HG03342 (cell line): Measurements from ENCODE around the gene HOXD4.

Source experiments
- ATAC-seq: cut with Tn5 transposase; IDR thresholded peaks from one replicate; pipeline ENCODE4 v1.9.1; 2021; ENCODE audit warnings: mild to moderate bottlenecking, moderate library complexity; ENCODE audit not compliant: unreplicated experiment

HOXD4 gene

DNA sequence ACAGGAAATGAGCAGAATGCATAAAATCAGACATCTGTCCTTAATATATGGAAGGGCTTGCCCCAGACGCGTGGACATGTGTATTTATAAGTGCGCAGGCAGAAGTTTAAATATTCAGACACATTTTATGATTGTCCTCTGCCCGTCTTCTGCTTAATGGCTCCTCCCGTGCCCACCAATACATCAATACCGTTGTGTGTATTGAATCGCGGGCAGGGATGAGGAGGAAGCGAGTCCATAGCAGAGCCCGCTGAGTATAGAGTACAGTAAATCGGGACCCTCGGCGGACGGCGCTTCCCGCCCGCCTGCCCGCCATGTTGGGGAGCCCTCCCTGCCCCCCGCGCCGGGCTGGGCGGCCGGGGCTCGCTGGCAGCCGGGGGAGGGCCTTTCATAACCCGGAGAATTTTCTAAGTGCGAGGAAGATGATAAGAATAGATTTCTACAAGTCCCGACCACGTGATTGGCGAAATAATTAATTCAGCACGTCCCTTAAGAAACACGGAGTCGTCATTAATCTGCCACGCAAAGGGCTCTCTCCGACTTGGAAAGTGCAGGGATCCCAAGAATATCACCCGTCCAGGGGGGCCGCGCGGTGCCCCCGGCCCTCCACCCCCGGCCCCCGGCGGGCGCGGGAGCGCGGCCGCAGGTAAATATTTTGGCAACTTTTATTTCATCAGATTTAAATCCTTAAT lies 5.6 kb downstream of the HOXD4 start, which contains the start of gene HOXD3:
TSS of gene HOXD3 (plus strand) at position 501 of the 692 bp plus-strand sequence. CDS start 11,808 bp downstream, outside the sequence.
- no peak for ATAC-seq

DNA sequence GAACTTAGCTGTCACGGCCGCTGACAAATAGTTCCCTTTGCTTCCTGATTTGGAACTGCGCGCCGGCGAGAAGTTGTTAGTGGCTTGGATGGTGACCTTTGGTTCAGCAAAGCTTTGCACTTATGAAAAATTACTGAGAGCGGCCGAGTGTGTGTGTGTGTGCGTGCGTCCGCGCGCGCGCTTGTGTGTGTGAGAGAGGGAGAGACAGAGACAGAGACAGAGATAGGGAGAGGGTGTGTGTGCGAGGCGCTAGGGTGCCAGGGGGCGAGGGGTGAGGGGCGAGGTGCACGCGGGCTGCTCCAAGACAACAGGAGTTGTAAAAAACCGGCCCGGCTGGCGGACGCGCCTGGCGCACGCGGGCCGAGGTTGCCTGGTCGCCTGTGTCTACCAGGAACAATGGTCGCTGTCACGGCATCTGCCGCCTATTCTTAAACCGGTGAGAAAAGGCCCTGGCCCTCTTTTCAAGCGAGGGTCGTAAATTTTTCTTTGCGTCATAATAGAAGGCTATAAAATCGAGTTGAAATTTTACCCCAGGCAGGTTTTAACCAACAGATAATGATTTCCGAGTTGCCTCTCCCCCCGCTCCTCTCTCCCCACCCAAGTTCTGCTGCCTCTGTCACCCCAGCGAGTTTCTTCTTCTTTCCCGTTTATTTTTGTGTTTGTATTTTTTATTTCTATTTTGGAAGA lies 6.3 kb downstream of the HOXD4 start:
- no peak for ATAC-seq

DNA sequence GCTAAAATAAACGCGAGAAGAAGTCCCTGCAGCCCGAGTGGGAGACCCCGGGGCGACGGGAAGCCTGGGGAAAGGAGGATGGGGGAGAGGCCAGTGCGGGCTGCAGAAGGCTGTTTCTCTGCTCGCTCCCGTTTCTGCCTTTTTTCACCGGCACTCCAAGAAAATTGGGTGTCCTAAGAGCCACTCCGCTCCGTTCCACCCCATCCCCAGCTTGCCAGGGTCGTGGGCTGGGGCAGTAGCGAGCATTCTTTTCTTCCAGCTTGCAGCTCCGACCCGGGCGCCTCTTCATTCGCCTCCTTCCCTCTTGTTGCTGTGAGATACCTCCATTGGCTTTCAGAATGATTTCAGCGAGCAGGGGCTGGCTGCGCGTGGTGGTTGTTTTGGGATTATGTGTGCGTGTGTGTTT lies 6.8 kb downstream of the HOXD4 start:
- no peak for ATAC-seq

DNA sequence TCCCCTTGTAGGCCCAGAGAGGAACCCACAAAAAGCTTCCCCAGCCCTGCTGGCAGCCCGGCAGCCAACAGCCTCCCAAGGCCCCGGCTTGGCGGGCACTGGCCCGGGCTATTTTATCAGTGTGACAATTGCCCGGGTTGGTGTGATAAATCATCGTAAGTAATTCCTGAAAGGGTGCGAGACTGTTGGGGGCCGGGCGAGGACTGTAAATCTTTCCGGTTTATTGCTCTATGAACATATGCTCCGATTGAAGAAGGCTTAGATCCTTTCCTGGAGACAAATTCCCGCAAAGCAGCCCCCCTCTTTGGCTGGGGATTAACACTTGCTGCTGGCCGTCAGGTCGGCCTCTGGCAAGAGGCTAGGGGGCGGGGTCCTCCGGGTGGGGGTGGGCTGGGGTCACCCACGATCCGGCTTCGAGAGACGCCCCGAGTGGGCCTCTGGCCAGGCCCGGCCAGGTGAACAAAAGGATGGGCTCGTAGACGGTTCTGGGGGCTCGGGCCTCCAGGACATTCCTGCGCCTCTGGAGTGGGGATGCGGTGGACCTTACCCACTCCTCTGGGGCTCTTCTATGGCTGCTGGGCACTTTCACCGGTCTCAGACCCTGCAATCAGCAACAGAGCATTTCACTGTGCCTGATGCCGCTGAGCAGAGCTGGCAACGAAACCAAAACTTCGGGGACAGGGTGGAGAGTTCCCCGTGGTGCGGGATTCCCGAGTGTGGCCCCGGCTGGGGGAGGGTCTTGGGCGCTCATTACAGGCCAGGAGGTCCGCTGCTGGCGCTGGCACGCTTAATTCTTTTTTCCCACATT lies 7.7 kb downstream of the HOXD4 start:
- no peak for ATAC-seq

DNA sequence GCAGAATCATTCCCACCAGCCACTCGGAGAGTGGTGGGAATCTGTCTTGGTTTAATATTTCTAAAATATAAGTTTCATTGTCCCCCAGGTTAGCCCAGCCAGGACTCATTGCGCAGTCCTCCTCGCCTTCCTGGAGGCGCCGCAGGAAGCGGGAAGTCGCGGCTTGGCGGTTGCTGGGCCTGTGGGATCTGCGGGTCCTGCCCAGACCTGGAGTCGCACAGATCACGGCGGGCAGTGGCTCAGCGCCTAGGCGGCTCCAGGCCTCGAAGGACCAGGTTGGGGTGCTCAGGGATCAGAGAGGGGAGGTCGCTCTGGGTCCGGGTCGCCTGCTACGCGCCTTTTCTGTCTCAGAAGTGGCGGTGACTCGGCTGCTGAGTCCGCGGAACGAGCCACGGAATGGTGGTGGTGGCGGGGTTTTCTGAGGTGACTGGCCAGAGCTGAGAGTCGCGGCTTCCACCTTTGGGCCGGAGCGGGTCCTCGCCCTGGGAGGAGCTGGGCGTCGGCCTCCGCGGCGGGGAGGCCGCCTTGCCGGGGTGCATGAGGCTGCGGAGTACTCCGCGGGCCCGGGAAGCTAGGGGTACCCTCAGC lies 8.4 kb downstream of the HOXD4 start:
- ATAC-seq = no peak

DNA sequence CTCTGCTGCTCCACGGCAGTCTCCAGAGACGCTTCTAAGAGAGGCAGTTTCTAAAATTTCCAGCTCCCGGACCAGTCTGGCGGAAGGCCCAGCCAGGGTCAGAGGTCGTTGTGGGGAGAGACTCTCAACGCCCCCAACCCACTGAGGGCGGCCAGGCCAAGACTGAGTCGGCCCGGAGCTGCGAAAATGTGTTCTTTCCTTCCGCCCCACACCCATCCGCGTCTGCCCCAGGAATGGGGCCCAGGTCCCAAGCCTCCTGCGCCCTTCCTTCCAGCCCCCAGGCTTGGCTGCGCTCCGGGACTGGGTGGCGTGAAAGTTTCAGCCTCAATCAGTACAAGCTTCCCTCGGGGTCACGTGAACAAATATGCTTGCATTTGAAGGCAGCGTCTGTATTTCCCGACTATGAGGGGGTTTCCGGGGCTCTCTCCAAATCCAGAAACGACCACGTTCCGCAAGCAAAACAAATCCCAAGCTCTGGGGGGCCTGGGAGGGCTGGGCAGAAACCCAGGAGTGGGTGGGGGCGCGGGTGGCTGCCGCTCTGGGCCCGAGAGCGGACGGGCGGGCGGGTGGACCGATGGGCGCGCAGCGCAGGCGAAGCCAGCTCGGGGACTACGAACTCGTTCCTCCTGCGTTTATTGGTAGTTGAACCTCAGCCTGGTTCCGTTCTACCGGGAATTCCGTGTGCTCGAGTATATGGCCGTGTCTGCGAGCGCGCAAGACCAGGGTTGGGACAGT lies 9.1 kb downstream of the HOXD4 start:
- ATAC-seq = no peak

DNA sequence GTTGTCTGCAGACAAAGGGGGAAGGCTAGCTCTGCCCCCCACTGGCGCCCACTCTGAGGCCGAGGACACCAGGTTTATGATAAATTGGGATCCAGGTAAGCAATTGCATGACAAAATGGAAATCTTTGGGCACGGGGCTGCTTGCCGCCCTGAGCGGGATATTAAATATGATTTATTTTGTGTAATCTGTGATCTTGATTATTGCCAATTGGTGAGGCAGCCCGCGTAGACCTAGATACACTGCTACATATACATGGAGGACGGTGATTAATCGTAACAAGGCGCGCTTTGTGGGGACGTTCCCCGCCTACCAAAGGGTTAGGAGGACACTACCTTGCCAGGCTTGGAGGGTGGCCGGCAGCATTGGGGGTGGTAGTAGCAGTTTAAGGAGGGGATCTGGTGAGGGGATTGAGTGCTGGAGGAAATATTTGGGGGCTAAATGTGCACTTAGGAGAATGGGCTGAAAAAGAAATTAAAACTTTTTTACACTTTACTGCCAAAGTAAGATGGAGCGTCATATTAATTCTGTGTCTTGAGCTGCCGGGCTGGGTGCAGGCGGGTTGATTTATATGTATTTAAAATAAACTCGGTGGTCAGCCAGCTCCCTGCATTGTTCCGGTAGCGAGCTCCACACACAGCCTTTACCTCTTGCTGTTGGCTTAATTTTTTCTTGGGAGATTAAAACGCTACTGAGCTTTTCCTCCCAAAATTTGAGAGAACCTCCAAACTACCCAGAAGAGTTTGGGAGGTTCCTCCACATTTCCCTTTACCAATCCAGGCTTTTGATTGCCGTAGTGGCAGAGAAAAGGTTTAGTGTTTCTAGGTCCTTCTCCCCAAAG lies 9.9 kb downstream of the HOXD4 start:
- ATAC-seq = no peak

DNA sequence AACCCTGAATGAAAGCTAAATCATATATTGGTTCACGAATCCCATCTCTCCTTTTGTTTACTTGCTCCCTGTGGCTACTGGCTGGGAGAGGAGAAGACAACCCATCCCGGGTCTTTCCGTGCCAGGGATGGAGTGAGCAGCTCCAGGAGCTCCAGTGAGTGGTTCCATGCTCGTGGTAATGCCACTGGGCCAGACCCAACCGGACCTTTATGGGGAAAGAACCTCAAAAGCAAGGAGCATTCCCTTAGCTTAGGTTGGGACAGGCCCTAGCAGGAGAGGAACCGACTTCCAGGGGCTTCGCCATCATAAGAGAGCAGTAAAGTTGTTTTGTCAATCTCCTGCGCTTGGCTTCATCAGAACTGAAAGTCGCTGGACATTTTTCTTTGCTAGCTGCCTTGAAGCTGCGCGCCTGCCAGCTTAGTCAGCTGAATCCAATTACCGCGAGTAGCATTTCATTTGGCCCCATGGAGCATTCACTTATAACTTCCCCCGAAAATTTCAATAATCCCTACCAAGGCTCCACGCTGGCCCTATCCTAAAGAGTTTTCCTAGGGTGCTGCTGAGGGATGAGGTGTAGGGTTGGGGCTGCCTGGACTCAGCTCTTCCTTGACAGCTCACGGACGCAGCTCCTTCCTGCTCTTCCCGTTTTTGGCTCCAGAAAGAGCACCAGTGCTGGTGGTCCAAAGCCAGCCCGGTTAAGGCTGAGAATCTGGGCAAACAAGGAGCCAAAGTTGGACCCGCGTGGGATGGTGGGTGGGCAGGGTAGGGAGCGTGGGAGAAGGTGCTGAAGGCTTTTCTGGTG lies 10.7 kb downstream of the HOXD4 start:
- ATAC-seq = no peak

DNA sequence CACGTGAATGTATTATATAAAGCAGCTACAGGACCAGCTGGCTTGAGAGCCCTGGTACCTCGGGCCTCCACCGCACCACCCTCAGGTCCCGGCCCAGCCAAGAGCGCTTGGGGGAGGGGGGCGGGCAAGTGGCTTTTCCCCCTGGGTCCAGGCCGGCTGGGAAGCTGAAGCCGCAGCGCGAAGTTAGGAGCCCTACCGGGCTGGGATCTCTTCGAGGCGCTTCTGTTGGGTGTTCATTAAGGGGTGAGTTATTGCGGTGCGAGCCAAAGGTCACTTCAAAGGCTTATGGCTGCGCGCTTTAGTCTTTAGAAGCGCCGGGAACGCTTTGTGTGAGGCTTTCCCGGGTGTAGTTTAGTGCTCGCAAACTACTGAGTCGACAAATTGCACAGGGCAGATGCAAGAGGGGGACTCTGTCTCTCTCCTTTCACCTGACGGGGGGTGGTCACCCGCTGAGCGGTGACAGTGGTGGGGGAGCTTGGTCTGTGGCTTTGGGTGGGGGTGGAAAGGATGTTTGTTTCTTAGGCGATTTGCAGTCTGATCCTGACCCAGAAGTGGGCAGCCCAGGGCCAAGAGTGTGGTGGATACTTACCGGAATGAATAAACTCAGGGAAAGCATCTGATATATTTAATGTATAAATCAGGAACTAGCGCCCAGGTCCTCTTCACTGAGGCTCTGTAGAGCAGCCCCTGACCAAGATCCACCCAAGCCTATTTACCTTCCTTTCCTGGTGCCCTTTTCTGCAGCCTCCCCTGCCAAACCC lies 11.7 kb downstream of the HOXD4 start:
- no peak for ATAC-seq

DNA sequence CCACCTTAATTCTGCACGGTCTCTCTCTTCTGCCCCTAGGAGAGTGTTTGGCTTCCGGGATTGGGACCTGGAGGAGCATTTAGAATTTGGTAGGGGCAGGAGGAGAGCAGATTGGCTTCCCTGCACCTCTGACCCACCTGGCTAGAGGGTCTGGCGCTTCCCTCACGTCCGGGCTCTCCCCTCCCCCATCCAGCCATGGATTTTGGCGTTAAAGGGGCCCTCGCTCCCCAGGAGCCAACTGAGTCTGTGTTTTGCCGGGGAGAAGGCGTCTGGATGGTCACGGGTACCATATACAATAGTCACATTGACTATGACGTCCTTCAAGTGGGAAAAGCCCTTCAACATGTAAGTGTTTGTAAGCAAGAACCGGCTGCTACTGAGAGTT lies 12.3 kb downstream of the HOXD4 start:
- ATAC-seq = no peak

DNA sequence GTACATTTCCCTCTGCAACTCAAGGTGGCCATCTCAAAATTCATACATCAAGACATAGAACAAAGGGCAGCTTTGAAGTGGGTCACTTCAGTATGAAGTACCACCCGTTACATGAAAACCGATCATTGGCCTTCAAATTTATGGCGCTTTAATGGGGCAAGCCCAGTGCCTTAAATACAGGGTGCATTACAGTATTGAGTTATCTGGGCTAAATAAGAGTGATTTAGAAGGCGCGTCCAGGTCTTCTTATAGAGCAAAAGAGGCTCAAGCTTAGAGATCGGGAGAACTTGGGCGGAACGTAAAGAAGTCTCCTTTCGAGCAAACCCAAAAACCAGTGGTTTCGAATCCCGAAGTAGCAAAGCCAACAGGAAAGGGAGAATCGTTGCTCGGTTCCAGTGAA lies 12.9 kb downstream of the HOXD4 start:
- no peak for ATAC-seq

DNA sequence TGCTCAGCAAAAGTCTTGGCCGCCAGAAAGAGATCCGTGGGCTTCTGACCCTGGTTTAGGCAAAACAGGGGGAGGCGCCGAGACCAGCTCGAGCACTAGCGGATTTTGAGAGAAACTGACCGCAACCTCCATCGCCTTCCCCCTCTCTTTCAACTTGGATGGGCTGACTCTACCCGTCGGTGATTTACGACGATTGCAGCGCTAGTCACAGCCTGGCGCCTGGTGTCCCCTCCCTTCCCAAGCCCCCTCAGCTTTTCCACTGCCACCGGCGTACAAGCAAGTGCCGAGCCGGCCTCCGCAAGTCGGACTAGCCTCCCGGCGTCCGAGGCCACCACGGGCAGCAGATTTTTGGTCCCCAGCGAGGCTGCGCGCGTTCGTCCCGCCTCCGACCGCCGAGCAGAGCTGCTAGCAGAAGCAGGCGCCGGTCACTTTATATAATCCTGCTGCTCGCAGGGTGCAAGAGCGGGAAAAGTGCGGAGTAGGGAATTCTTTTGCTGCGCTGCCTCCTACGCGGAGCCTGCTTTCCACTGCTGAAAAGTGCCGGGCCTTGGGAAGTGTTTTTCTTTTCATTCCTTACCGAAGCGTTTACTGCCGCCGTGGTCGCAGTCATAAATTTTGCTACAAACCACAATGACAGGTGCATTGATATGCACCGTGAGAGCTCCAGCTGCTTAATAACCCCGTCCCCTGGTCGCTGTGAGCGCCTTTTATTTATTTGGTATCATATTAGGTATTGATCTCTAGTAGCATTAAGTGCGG lies 13.4 kb downstream of the HOXD4 start:
- ATAC-seq = no peak

DNA sequence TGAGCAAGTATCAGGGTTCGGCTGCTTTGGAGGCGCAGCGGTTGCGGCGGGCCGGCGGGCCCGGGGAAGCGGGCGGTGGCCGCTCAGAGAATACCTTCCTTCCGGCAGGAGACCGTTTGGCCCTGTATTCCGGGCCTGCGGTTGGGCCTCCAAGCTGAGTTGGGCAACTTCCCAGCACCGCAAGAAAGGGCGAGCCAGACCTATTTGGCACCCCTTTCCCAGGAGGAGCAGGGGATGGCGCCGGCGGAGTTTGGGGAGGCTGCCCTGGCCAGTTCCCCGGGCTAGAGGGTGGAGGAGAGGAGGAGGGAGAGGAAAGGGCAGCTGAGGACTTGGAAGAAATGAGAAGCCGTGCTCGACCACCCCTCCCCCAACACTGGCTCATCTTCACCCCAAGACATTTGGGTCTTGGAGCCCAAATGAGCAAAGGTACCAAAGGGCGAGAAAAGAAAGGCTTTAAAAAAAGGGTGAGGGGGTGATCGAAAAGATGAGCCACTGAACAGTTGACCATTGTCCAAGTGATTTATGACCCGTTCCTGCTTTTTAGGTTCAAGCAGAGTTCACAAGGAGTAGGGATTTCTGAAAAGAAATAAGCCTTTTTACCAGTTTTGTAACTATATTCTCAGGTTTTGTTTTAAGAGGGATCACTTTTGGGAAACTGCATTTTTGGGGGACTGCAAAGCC lies 14.2 kb downstream of the HOXD4 start:
- ATAC-seq = no peak

DNA sequence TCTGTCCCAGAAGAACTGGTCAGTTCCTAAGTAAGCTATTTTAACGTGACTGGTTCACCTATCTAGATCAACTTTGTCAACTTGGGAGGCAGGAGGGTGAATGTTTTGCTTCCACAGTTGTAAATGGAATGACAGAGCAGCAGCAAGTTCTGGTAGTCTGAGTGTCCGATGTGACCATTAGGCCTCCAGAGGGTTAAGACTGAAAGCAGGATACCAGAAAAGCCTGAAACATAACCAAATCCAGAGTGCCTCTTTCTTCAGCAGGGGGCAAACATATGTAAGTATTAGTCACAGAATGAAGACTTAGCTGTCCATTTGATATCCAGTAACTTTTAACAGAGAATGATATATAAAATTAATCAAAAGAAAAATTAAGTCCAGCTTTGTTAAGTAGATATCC lies 14.9 kb downstream of the HOXD4 start:
- ATAC-seq = no peak

DNA sequence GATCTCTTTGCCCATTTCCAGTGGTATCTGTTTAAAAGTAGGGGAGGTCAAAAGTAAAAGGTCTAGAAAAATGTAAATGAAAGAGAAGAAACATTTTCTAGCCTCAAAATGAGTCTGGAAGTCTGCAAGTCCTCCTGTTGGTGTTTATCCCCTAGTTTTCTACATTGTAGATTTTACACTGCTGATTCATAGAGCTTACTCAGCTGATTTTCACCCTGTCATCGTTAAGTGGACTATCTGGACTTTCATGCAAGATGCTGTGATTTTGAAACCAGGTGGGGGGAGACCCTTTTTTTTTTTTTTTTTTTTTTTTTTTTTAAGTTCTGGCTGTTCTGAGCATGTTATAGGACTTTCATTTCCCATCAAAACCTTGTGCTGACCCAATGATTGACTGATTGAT lies 16.0 kb downstream of the HOXD4 start:
- ATAC-seq = no peak

DNA sequence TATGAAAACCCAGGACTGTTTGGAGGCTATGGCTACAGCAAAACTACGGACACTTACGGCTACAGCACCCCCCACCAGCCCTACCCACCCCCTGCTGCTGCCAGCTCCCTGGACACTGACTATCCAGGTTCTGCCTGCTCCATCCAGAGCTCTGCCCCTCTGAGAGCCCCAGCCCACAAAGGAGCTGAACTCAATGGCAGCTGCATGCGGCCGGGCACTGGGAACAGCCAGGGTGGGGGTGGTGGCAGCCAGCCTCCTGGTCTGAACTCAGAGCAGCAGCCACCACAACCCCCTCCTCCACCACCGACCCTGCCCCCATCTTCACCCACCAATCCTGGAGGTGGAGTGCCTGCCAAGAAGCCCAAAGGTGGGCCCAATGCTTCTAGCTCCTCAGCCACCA lies 17.8 kb downstream of the HOXD4 start:
- ATAC-seq = no peak

DNA sequence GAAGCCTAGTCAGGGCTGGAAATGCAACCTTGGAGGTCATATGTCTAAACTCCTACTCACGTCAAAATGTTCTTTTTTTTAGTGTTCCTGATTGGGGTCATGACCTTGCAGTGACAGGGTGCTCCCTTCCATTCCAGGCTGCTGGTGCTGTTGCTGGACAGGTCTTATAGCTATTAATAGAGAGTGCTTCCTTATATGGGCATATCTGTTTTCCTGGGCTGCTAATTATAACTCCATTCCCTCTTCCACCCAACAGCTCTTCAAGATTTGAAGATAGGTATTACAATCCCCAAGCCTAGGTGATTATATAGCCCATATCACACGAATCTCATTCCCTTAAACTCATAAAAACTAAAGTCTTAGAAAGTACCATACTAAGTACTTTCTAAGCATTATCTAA lies 18.4 kb downstream of the HOXD4 start:
- no peak for ATAC-seq
